Stimulated activated CD8-positive, alpha-beta memory T cell treated with anti-CD3 and anti-CD28 coated beads, Interleukin-15, amount 100 ng/mL, for 48 hours (primary cell): ENCODE data around the gene ASPA.
"Not testable (repeated sequence)": the region's sequence is repeated elsewhere in the genome, so short reads cannot be mapped to it uniquely, and the experiment has no call there.

Source experiments
- DNase-seq, 2 donors: peaks; one replicate each; pipeline ENCODE4 v3.0.0-alpha.2; 2020; ENCODE audit warnings: low read depth in 2 of 2

ASPA gene

DNA sequence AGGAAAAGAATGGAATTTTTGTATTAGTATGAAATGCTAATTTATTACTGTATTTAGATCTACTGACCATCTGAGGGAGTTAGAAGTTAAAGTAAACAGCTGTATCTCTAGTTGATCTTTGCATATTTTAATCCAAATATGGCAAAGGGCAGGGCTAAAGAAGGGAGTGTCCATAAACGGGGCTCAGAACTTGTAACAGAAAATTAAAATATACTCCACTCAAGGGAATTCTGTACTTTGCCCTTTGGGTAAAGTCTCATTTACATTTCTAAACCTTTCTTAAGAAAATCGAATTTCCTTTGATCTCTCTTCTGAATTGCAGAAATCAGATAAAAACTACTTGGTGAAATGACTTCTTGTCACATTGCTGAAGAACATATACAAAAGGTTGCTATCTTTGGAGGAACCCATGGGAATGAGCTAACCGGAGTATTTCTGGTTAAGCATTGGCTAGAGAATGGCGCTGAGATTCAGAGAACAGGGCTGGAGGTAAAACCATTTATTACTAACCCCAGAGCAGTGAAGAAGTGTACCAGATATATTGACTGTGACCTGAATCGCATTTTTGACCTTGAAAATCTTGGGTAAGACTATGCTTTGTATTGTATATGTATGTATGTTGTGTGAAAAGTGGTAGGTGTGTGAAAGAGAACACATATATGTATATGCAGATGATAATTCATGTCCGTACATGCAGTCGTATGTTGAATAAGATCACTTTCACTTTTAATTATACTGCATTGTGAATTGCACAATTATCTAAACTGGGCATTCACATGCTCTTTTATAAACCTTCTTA is at the start of gene ASPA:
Gene ASPA (plus strand): TSS at position 186 of the 799 bp plus-strand sequence. CDS start 163 bp downstream, at position 349.
- DNase-seq = no peak

DNA sequence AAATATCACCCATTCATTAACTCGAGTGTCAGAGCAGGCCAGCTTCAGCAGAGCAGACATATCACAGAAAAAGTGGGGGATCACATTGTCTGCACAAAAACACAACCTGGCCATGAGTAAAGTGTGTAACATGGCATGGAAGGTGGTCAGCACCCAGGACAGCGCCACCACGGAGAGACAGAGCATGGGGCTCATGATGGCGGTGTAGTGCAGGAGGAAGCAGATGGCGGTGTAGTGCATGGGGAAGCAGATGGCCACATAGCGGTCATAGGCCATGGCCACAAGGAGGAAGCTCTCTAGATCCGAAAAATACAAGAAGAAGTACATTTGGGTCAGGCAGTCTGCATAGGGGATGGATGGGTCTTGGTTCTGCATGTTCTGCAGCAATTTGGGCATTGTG is 42.6 kb upstream of the ASPA start:
- DNase-seq = not testable (repeated sequence)

DNA sequence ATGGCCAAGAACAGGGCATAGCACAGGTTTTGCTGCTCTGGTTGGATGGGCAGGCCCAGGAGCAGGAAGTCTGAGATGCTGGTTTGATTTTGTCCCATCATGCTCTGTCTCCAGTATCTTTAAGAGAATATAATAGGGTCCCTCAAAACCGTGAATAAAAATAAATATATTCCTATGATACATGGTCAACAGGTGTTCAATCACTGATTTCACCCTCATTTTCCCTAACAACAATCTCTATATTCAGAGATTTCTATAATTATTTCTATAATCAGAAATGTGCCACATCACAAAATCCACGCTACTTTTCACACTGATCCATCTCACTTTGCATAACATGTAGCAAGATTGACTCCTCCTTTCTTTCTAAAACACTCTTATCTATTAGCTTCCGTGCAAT is 42.1 kb upstream of the ASPA start, which contains the start of gene OR1E2:
Gene OR1E2 (minus strand): TSS at position 101 of the 400 bp plus-strand sequence. CDS start 0 bp downstream, at position 101.
- no peak for DNase-seq

DNA sequence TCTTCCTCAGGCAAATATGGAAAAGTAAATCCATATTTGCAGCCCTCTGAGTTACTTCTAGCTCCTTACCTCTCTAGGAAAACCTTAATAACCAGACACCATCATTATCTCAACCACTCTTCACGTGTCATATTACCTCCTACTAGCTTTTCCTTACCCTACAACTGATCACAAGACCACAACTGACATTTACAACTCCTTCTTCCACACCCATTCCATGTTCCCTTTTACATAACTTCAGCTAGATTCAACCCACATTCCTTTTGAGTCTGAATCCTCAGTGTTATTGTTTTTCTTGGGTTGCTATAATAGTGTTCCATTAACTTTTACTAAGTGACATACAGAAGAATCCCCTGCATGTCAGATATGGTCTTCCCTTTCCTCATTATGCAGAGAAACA is 37.4 kb upstream of the ASPA start:
- DNase-seq = no peak

DNA sequence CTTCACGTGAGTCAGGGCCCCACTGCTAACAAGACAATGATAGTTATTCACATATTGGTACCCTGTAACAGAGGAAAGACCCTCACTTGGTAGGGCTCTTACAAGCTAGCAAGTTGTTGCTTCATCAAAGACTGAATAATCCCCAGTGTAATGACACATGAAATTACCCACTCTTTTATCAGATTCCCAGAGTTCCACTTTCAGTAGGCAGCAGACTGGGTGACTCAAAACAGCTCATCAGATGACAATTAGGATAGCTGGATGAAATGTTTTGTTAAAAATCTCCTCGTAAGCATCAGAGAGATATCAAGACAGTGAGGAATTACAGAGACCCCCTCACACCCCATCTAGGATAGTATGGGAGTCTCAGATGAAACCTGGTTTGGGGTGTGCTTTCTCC is 35.3 kb upstream of the ASPA start:
- DNase-seq = no peak

DNA sequence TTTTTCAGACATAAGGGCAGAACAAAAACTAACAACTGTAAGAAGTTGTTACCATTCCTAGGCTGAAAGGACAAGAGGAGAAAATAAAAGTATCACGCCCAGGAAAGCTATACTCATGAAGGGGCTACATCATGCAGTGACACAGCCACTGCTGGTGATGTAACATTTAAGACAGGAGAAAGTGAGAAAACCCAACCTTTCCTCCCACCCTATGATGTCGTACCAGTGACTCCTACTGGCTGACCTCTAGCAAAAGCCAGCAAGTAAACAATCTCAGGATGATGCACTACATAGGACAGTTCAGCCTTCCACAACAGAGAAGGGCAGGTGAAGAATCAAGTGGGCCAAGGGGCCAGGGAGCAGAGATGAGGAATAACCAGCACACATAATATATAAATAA is 28.2 kb upstream of the ASPA start:
- DNase-seq = no peak

DNA sequence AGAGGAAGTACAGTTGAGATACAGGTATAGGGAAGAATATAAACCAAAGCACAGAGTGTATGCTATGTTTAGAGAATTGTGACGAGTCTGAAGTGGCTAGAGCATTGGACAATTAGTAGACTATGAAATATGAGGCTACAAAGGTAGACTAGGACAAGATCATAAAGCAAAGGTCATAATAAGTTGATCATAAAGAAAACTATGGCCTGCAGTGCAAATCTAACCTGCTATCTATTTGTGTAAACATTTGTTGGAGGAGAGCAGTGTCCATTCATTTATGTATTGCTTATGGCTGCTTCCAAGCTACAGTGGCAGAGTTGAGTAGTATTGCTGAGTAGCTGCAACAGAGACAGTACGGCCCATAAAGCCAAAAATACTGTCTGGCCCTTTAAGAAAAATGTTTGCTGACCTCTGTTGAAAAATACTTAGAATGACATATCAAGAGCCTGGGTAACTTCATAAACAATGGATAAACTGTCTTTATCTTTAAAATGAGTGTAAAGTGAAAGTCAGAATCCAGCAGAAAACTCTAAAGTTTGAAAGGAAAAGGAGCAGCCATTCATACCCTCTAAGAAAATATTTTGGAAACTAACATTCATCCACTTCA is 27.6 kb upstream of the ASPA start:
- DNase-seq = no peak

DNA sequence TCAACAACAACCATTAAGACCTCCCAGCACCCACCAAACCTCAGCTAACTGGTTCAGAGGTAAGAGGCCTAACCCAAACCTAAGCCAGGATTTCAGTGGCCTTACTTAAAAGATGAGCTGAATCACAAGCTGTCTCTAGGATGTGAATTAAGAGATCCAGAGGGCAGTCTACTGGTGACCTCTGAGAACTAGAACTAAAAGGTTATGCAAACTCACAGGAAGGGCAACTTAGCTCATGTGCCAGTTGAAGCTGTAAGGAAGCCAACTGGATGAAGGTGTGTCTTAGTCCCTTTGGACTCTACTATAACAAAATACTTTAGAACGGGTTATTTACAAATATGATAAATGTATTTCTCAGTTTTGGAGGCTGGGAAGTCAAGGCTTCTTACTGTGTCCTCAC is 9.4 kb upstream of the ASPA start:
- DNase-seq = not testable (repeated sequence)

DNA sequence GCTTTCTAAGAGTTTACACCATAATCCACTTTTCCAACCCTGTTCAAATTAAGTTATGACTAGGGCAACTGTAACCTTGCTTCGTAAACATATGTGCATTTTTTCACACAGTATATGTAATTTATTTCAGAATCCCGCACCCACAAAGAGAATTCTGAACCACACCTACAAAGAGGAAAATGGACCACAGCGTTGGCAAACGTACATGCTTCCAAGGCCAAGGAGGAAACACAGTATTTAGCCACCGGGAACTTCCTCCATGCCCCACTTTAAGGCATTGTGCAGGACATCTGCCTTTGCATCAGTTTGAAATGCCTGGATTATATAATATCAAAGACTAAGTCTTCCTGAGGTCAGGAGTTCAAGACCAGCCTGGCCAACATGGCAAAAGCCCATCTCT is 6.3 kb upstream of the ASPA start:
- no peak for DNase-seq

DNA sequence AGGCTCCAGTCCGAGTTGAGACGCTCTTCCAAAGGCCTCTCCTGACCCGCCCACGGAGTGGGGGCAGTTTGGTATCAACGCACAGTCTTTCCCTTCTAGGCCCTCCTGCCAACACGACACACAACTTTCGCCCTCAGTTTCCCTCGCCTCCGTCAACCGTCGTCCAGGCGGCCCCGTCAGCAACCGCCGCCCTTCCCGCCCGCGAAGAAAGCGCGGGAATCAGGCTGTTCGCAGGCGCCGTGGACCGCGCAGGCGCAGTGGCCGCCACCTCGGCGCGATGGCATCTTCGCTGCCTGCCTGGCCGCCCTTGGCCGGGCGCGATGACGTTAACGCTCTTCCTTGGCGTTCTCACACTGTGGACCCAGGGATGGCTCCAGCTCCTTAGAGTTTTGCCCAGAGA is 4.2 kb upstream of the ASPA start, which contains the start of gene SPATA22:
Gene SPATA22 (minus strand): TSS at position 221 of the 400 bp plus-strand sequence. CDS start 2,494 bp downstream, outside the sequence.
- no peak for DNase-seq

DNA sequence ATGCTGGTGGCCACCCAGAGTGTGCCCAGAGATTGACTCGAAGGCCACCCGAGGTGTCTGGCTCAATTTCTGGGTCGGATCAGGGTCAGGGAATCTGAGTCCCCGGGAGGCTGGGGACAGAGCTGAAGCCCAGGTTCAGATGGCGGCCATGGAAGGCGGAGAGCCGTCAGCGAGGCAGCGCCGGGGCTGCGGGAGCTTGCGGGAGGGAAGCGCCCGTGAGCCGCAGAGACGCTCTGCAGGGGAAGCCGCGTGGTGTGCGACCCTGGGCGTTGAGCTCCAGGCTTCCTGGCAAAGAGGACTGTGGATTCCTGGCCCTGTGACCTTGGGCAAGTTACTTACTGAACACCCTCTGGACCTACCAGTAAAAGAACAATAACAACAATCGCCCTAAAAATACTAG is 3.7 kb upstream of the ASPA start:
- DNase-seq = no peak

DNA sequence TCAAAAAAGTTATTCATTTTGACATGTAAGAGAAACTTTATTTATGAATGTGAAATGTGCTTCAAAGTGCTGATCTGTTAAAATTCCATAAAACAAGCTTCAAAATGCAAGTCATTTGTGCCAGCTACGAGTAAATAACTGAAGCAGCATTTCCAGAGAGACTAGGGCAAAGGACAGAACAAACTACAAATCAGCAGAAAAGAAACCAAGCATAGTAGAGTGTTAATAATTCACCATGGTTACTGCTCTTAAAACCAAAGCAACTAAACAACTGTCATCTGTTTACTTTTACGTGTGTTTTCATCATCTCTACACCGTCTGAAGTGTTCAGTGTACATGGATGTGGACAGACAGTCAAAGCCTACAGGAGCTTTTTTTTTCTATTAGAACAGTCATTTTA is 1.6 kb upstream of the ASPA start:
- no peak for DNase-seq

DNA sequence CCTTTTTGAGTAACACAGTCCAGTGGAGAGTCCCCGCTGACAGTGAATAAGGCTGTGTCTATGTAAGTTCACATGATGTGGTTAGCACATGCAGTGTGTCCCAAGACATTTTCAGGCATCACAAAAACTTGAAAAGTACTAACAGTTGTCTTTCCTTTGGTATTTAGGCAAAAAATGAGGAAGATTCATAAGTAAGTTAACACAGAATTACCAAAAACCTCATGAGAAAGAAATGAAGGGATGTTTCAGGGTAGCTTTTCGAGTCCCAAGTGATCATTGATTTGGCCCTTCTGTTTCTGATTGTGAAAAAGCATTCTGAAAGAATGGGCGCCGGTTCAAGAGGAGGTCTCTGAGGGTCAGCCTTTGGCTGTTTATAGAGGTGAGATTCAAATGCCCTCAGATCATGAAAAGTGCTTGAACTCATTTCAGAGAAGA is 529 bp upstream of the ASPA start:
- DNase-seq = no peak

DNA sequence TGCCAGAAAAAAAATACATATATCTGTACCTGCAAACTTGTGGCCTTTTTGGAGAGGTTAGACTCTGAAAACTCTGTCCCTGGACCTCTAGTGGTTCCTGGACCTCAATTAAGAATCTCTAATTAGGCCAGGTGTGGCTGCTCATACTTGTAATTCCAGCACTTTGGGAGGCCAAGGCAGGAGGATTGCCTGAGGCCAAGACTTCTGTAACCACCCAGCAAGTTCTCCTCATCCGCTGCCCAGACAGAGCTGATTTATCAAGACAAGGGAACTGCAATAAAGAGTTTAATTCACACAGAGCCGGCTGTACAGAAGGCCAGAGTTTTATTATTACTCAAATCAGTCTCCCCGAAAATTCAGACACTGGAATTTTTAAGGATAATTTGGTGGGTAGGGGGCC is 4.2 kb downstream of the ASPA start:
- DNase-seq = no peak

DNA sequence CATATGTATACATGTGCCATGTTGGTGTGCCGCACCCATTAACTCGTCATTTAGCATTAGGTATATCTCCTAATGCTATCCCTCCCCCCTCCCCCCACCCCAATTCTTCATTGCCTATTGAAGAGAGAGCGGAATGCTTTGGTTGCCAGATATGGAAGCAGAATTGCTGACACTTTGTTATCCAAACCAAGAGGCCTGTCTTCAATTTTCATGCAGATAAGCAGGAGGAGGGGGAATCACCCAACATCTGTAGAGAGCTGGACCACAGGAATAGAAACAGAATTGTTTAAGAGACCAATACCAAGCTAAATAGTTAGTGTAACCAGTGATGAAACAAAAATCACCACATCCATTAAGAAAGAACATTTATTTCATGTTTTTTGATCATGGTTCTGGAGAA is 7.1 kb downstream of the ASPA start:
- no peak for DNase-seq

DNA sequence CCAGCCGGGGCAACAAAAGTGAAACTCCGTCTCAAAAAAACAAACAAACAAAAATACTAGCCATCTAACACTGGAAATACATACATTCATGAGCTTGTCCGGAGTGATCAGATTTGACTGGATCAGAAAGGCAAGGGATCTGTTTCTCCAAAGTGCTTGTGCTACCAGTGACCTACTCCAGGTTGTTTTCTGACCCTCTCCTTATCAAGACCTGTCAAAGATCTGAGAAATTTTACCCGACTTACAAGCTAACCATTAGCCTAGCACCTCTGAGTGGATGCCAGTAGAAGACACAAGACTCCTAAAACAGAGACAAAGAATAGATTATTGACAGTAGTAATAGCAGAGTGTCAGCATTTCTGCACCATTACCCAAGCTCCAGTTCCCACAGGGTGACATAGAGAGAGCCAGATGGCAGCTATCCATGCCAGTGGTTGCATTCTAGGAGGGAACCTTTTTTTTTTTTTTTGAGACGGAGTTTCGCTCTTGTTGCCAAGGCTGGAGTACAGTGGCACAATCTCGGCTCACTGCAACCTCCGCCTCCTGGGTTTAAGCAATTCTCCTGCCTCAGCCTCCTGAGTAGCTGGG is 9.8 kb downstream of the ASPA start:
- no peak for DNase-seq

DNA sequence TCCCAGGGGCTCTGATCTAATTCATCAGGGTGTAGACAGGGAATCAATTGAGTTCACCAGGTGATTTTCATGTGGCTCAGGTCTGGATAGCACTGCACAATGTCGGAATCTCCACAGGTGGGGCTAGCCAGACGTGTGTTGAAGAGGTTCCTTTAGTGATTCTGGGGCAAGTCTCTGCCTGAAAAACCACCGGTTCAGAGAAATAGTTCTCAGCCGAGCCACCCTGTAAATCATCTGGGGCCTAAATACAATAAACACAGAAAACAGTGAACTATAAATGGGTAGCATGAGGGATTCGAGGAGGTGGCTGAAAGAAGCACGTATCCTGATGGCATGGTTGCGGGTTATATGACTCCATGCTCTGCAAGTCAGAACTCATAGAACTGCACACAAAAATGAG is 21.3 kb downstream of the ASPA start:
- DNase-seq = no peak

DNA sequence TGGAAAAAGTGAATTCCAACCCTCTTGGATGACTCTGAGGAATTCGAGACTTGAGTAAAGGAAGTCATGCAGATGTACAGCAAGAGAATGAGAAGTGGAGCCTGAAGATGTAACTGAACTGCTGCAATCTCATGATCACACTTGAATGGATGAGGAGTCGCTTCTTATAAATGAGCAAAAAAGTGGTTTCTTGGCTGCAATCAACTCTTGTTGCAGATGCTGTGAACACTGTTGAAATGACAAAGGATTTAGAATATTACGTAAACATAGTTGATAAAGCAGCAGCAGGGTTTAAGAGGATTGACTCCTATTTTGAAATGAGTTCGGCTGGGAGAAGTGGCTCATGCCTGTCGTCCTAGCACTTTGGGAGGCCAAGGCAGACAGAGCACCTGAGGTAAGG is 25.5 kb downstream of the ASPA start:
- DNase-seq = no peak

DNA sequence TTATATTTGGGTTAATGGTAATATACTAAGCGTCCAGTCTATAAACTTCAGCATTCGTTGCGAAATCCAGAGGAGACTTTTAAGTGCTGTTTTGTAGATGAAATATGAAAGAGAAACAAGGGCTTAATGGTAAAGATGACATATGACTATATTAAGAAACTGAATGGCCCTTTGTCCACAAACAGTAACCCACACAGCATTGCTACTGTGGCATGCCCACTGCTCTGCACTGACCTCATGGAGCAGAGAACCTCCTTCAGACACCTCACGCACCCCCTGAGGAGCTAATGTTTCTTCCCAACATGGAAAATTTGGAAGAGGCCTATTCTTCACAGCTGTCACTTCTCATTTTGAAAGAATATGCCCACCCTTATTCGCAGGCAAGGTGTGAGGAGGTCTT is 26.7 kb downstream of the ASPA start:
- DNase-seq = no peak

DNA sequence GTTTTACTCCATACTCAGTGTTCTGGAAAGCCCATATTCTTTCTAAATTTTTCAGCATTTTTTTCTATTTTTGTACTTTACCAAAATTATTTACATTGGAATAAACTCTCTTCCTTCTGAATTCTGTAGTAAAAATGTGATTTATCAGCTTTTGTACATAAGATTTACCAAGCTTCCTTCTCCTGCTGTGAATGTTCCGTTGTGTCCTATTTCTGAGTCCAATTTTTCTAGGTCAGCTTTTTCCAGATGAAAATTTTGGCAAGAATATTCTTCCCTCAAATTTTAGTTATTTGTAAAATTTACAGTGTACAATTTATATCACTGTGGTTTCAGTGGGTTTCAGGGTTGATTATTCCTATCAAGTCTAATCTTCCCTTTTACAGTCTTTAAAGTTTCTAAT is 27.5 kb downstream of the ASPA start:
- DNase-seq = no peak

DNA sequence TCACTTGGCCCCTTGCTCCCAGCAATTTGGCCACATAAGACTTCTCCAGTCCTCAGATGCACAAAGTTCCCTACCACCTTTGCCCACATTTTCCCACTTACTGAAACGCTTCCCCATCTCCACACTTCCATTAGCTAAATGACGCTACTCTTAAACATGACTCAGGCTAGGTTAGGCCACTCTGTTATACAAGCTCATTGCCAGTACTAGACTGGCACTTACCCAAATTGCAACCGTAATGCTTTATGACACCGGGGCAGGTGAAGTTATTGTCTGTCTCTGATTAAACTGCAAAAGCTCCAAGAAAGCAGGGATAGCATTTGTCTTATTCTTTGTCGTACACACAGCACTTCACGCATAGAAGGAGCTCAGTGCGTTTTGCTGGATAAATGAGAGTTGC is 29.2 kb downstream of the ASPA start:
- DNase-seq = no peak

DNA sequence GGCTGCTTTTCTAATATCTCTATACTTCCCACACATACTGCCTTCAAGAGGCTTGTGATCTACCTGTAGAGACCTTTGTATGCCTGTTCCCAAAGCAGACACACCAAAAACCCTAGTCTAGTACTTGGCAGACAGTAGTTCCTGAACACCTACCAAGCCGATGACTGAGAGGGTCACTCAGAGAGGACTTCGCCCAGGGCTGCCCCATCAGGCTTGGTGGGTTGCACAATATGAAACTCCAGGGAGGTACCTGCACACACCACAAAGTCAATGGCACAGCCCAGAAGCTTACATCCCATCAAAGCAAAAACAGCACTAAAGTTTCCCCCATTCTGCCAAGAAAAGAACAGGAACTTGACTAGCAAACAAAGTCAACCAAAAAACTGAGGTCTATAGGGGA is 30.3 kb downstream of the ASPA start:
- DNase-seq = no peak

DNA sequence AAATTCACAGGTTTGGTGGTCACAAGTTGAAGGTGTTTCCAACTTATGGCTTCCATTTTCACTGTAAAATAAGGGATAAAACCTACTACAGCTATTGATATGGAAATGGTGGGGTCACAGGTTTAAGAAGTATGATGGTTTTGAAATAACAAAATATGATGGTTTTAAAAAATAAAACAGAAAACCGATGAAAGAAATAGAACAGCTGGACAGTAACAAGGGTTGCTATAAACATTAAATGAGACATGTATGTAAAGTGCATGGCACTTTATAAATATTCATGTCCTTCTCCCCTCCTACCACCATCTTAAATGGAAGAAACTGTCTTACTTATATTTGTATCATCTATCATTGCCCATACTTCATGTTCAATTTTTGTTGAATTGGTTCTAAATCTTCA is 31.3 kb downstream of the ASPA start:
- no peak for DNase-seq
